ENCODE measurements around the gene FBXO38.
"Not testable (repeated sequence)": the region's sequence is repeated elsewhere in the genome, so short reads cannot be mapped to it uniquely, and the experiment has no call there.

The FBXO38 gene

DNA sequence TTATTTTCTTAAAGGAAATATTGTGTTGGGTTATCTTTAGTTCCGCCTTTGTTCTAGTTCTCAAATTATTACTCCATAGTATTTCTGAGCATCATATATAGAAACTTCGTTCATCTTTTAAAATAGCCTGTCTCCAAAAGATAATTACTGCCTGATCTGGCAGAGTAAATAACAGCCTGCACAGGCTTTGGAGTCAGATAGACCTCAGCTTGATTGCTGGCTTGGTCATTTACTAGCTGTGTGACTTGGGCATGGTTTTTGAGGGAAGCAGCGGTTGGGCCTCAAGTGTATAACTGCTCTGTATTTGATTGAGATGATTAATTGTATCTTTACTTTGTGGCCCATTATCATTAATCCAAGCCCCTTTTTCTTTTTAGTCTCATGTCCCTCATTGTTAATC lies 50.1 kb downstream of the FBXO38 start:
- DNase-seq (ENCODE audit: low read depth), result no peak

DNA sequence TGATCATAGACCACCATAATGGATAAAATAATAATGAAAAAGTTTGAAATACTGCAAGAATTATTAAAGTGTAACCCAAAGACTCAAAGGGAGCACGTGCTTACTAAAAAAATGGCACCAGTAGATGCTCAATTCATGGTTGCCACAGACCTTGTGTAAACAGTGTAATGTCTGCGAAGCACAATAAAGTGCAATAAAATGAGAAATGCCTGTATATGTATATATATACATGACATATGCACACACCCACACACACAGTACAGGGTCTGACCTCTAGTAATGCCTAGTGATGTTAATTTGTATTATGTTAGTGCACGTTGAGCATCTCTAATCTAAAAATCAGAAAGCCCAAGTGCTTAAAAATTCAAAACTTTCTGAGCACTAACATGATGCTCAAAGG lies 52.3 kb downstream of the FBXO38 start:
- no peak for DNase-seq (ENCODE audit: low read depth)

DNA sequence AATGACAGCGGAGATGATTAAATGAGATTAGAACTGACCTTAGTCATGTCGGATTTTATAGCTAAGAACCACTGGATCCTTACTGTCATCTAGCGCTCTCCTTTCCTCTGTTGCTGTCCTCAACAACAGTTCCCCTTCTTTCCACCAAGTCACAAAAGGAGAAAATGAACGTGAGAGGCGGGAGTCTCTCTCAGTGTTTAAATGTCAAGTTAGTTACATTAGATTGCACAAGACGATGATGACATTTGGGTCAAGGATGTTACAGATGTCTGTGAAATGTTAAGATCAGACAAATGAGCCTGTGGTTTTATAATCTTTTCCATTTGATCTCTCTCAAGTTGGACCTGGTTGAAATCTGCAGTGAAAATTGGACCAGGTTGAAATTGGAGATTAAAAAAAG lies 53.5 kb downstream of the FBXO38 start:
- no peak for DNase-seq (ENCODE audit: low read depth)

DNA sequence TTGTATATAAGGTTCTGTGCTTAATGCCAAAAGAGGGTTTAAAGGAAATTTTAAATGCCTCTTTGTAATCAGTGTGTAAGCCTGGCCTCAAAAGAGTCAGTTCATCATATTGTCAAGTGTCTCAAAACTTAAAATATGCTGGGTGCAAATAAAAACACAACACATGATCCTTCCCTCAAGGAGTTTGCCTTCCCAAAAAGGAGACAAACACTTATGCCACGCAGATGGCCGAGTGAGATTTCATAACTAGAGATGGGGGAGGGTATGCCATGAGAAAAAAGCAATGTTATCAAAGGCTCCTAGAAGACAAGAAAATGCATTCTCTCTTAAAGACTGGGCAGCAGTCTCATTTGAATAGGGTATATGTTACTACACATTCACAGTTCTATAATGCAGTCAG lies 55.2 kb downstream of the FBXO38 start:
- no peak for DNase-seq (ENCODE audit: low read depth)

DNA sequence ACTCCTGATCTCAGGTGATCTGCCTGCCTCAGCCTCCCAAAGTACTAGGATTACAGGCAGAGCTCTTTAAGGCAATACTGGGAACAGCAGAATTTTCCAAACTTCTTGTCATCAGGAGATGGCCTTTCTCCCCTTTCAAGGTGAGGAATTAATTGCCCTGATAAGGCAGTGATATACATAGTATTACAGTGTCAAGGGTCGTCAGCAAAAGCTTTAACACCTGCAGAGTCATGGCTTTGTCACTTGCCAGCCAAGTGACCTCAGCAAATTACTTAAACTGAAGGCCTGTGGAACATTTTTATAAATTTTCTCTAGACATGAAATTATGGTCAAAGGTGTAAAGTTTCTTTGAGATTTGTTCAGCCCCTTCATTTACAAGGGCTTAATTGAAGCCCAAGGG lies 59.5 kb downstream of the FBXO38 start:
- DNase-seq (ENCODE audit: low read depth), result no peak

DNA sequence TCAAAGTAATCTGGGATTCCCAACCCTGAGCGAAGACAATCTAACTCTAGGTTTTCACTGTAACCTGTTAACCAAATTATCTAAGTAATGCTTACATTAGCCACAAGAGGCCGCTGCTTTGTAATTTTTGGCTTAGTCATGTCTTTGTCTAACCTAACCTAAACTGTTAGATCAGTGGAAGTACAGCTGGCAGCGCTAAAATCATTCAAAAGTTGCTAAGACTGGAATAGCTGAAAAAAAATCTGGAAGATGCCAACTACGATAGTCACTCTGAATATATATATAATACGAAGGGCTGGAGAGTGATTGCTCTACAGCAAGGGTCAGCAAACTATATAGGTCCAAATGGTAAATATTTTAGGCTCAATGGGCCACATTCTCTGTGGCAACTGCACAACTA lies 60.2 kb downstream of the FBXO38 start:
- peak; percentile 11 for DNase-seq (ENCODE audit: low read depth)

DNA sequence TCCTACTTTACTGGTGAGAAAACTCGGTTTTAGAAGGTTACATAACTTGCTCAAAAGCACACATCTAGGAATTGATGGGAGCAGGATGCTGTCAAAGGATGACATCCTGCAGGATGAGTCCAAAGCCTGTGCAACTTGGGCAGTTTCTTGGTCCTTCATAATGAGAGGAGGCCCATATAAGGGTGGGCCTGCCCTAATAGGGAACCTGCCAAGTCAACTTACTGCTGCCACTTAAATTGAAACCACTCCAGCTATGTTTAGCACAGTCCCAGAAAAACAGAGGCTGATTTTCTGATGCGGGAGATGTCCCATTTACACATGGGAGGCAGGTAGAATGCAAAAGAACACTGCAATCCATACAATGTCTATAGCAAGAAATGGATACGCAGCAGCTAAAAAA lies 61.8 kb downstream of the FBXO38 start:
- no peak for DNase-seq (ENCODE audit: low read depth)

DNA sequence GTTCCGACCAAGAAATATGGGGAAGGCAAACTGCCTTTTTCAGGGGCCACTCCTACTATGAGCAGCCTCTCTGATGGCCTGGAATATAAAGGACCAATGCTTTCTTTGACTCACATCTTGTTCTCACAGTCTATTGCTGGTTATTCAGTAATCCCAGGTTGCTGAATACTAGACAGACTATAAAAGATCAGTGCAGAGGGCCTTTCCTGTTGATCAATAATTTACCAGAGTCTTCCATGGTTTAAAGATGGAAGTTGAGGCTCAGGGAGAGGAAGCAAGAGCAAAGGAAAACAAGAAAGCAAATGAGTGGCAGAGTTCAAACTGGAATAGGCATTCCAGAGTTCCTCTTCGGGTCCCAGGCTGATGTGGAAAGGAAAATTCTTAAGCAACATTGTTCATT lies 62.9 kb downstream of the FBXO38 start:
- no peak for DNase-seq (ENCODE audit: low read depth)

DNA sequence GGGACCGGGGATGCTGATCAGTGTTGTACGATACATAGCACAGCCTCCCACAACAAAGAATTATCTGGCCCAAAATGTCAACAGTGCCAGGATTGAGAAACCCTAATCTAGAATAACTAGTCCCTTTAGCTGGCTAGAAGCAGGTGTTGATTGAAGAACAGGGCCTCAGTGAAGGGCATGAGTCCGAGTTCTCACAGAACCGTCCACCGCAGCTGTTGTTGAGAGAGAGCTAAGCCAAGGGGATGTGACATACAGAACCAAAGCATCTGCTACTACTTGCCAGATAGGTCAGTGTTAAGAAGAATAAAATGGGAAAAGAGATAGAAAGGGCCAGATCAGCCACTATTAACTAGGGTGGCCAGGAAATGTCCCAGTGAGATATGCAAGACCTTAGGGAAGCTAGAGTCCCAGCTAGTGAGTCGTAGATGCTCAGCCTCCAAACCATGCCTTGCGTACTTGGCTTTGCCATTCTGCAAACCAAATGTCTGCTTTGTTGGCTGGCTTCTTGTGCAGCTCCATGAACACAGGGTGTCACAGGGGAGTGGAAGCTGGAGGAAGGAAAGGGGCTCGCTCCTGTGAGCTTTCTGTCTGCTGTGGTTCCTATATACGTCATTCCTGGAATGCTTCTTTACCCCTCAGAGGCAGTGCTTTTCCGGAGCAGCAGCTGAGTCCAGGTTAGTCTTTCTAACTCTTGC lies 68.9 kb downstream of the FBXO38 start:
- no peak for DNase-seq (ENCODE audit: low read depth)

DNA sequence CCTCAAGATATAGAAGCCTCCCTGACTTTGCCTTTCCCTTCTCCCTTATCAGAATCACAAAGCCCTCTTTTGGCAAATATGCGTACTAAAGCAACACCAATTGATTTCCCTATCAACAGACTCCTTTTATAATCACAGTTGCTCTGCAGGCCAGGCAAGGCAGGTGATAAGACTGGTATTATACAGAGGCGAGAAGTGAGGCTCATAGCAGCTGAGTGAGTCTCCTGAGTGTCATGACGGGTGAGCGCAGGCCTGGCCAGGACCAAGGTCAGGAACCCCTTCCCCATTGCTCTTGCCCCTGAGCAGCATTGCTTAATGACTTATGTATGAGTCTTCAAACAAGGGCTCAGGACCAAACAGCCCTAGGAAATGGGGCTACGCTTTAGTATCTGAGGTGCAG lies 70.8 kb downstream of the FBXO38 start:
- no peak for DNase-seq (ENCODE audit: low read depth)

DNA sequence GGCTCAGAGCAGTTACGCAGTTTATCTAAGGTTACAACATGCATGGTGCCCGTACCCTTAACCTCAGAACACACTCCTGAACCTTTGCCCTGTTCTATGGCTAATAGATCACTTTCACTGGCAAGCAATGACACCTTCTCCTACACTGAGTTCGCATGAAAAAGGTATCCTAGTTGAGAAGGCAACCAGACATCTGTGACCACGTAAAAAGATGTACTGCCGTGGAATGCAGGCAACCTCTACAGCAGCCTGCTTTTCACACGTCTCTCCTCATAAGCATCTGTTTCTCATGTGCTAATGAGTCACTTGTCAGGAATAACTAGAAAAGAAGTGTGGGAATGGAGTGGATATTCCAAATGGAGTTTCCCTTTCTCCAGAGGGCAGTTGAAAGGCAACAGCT lies 71.4 kb downstream of the FBXO38 start:
- DNase-seq (ENCODE audit: low read depth), result no peak

DNA sequence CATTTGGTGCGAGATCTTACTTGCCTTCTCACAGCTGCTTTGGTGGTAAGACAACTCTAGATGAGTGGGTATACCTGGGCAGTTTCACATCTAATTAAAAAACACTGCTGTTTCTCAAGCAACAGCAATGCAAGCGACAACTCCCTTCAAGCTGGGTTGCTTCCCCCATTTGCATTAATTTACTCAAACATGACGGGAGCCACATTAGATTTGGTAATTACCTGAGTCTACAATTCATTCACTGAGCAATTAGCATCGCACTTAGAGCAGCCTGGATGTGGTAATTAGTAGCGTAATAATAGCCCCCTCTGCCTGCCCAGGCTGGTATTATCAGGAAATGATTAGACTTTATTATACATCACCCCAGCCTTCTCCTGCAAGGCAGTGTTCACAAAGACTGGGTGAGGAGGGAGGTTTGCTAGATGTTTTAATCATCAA lies 73.4 kb downstream of the FBXO38 start:
- DNase-seq (ENCODE audit: low read depth), result no peak

DNA sequence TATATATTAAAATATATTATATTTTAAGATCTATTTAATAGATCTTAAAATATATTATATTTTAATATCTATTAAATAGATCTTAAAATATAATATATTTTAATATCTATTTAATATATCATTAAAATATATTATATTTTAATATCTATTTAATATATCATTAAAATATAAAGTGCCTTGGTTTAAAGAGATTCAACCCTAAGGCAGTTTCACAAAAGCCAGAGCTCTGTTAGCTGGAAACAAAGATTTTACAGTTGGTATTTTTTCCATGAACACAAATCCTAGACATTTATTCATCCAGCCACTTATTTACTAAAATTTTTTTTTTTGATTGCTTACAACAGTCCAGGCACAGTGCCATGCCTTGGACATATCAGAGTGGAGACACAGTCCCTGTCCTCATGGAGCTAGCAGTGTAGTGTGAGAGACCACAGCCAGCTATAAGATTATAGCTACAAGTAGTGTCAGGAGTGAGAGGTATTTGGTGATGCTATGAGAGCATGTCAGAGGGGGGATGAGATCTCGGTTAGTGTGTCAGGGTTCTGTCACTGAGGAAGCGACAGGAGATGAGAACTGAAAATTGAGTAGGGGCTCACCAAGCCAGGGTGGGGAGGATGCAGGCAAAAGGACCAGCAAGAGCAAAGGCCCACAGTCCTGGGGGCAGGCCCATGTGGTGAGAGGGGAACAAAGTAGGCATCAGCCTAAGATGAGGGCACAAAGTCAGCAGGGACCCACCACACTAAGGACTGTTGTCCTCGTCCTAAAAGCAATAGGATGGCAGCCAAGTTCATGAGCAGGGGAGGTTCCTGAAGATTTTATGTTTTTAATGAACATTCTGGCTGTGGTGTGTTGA lies 74.5 kb downstream of the FBXO38 start:
- no peak for DNase-seq (ENCODE audit: low read depth)

DNA sequence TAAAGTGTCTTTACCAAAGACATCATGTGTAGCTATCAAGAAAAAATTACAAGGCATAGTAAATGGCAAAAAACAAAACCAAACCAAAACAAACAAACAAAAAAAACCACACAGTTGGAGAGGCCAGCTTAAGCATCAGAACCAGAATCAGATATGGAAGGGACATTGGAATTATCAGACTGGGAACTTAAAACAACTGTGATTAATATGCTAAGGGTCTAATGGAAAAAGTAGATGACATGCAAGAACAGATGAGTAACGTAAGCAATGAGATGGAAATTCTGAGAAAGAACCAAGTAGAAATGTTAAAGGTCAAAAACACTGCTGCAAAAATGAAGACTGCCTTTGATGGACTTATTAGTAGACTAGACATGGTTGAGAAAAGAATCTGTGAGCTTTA lies 75.9 kb downstream of the FBXO38 start:
- no peak for DNase-seq (ENCODE audit: low read depth)

DNA sequence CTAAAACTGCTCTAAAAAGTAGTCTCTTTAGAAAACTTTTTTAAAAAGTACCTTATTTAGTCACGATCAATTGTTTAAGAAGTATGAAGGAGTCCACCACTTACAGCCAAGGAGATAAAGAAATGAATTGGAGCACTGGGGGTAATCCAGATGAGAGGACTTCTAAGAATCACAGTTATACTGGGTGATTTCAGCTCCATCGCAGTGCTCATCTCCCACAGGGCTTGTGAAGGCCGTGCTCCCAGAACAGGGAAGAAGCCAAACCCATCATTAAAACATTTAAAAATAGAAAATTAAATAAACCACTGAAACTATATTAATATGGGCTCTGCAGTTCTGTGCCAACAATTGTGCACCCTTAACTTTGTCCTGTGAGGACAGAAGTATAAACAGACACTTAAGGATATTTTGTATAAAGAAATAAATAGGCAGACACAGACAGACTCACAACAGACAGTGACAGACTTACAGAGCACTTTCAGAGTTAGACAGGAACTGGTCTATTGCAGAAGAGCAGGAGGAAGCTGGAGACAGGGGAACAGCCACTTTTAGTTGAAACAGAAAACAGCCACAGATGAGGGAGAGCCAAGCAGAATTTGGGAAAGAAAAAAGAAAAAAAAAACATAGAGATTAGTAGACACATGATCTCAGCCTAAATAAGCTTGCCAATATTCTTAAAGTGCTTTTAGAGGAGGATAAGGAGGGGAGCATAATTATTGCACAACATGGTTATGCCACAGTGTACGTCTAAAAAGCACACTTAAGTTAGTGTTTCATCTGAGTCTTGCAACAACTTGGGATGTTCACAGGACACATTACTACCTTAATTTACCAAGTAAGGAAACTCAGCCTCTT lies 81.8 kb downstream of the FBXO38 start:
- no peak for DNase-seq (ENCODE audit: low read depth)

DNA sequence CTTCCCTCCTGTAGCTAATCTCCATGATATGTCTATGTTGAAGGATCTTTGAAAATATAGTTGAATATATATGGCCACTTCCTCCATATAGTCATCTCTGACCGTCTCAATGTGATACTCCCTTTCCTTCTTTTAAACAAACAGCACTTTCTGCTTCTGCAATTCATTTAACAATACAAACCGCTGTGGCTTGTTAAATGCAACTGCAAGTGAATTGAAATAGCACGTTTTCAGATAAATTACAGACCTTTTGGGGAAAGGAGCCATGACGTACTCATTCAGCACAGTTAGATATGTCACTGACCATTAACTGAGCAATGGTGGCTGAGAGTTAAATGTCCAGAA lies 82.5 kb downstream of the FBXO38 start:
- no peak for DNase-seq (ENCODE audit: low read depth)

DNA sequence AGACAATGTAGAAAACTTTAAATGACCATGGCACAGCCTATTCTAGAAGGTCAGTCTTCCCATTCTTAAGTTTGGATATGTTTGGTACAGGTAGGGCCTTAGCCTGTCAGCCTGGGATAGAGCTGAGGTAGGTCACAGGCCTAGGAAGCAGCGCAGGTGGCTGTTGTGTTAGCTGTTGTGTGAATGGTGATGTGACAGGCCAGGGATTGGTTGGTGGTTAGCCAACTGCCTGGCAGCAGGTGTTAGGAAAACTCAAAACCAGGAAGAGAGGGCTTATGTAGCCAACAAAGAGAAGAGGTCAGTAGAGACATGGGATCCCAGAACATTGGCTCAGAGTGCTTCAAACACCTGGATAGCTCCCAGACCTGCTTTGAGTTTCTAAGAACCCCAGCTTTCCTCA lies 84.2 kb downstream of the FBXO38 start:
- DNase-seq (ENCODE audit: low read depth), result no peak

DNA sequence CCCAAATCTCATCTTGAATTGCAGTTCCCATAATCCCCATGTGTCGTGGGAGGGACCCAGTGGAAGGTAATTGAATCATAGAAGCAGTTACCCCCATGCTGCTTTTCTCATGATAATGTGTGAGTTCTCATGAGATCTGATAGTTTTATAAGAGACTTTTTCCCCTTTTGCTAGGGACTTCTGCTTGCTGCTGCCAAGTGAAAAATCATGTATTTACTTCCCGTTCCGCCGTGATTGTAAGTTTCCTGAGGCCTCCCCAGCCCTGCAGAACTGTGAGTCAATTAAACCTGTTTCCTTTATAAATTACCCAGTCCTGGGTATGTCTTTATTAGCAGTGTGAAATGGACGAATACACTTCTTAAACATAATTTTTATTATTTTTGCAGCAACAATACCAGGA lies 85.0 kb downstream of the FBXO38 start:
- not testable (repeated sequence) for DNase-seq (ENCODE audit: low read depth)

DNA sequence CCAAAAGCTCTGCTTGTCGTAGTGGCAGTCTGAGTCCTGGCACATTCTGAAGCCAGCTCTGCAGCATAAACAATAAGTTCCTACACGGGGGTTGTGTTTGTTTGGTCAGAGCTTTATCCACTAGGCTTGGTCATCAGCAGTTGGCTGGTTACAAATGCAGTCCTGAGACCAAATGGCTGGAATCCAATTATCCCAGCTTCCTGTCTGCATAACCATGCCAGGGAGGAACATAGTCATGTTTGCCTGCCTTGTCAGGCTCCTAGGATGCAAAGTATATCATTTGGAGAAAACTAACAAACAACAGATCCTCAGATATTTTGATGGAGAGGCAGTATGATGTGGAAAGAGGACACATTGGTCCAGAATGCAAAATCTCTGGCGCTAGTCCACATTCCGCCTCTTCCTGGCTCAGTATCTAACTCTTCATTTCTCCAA lies 85.8 kb downstream of the FBXO38 start:
- DNase-seq (ENCODE audit: low read depth), result no peak

DNA sequence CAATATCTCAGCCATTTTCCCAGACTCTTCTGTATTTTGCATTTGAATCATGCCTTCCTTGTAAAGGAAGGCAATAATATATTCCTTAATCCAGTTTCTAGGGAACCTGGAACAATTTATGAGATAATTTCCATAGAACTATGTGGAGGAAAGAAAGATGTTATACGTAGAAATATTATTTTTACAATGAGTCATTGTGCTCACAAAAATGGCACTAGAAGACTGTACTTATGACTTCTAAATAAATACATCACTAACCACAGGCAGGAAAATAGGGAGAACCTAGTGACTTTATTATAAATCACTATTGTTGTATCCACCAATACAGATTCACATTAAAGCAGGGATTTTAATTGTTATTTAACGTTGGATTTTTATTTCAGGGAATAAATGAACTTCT lies 87.6 kb downstream of the FBXO38 start:
- DNase-seq (ENCODE audit: low read depth), result no peak

DNA sequence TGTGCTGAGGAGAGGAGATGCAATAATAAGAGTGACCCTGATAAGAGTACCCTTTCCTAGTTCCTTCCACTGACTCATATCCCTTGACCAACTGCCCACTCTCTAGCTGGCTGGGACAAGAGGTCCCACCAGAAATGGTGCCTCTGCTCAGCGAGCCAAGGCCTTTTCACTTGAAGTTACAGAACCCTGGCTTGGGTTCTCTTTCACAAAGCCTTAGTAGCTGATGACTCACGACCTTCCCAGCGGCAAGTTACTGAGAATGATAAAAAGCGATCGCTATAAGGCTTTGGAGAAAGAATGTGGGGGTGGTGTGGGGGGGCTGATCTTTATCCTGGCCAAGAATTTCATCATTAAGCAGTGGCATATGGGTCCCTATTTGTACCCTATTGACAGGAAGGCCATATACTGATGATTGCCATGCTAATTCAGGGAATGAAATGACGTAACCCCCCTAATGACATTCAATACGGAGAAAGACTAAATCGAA lies 90.3 kb downstream of the FBXO38 start:
- DNase-seq (ENCODE audit: low read depth), result no peak

DNA sequence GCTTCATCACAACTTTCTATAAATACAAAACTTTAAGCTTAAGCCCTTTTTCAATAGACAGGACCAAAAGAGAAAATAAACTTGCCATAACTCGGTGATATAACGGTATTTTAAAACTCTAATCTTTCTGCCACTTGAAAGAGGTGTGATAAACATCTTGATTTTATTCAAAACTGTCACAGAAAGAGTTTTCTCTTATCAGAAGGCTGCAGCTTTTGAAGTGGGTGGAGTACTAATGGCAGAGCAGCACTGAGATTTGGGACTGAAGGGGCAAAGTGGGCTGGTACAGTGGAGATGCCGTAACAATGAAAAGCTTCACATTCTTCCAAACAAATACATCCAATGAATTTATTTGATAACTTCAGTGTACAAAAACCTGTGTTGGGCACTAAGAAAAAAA lies 92.5 kb downstream of the FBXO38 start:
- DNase-seq (ENCODE audit: low read depth), result no peak

DNA sequence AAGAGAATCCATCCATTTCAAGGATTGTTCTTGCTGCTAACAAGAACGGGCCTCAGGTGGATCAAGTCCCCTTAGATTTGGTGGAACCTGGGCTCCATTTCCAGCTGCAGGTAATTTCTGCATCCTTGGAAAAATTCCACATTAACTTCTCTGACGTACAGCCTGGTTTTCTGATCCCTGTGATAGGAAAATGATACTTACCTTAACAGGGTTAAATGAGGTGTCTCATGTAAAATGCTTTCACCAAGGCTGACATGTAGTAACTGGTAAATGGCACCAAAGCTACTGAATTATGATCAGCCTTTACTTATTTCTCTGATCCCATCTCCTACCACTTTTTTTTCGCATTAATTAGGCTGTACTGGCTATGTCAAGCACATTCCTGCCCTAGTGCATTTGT lies 93.7 kb downstream of the FBXO38 start:
- DNase-seq (ENCODE audit: low read depth), result no peak

Data from stimulated activated CD8-positive, alpha-beta memory T cell treated with anti-CD3 and anti-CD28 coated beads, Interleukin-4, amount 100 ng/mL, for 24 hours (primary cell).